HUDEP-2 (cell line): ENCODE results near the gene PHF5A.

Experiments used
- DNase-seq, 76 experiments: peaks; one replicate each; lab custom pipeline; 2025; ENCODE audit not compliant: unreplicated experiment in 76 of 76; lab: John Stamatoyannopoulos, UW

PHF5A gene

DNA sequence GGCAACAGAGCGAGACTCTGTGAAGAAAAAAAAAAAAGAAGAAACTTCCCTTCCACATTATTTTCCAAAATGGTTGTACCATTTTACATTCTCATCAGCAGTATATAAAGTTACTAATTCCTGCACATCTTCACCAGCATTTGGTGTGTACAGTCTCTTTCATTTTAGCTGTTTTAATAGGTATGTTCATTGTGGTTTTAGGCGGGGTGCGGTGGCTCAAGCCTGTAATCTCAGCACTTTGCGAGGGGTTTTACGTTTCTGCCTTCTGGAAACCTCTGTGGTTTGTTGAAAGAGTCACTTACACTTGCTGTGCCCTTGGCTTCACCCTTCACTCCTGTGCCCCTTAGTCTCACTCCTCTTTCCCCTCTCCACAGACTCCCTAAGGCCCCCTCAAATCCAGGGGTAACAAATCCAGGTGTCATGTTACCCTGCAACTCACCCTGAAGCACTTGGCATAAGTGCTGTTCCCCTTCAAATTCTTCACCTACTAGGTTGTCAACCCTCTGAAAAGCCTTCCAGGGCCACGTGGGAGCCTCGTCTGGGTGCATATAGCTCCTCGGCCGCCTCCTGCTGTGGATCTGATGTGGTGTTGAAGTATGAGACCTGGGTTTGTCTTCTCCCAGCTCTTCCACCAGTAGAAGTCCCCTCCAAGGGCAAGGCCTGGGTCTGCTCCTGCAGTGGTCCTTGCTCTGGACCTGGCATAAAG lies 42.7 kb downstream of the PHF5A start:
- DNase-seq, result no peak

GRCh38 chr22:41418717-41419116 lies 49.8 kb downstream of the PHF5A start:
- DNase-seq, result no peak

GRCh38 chr22:41417622-41418390 lies 50.7 kb downstream of the PHF5A start:
- peak in 15 of 76 experiments; percentile 2 to 31 (median 18) for DNase-seq

GRCh38 chr22:41415554-41415953 lies 52.9 kb downstream of the PHF5A start:
- DNase-seq, result no peak

DNA sequence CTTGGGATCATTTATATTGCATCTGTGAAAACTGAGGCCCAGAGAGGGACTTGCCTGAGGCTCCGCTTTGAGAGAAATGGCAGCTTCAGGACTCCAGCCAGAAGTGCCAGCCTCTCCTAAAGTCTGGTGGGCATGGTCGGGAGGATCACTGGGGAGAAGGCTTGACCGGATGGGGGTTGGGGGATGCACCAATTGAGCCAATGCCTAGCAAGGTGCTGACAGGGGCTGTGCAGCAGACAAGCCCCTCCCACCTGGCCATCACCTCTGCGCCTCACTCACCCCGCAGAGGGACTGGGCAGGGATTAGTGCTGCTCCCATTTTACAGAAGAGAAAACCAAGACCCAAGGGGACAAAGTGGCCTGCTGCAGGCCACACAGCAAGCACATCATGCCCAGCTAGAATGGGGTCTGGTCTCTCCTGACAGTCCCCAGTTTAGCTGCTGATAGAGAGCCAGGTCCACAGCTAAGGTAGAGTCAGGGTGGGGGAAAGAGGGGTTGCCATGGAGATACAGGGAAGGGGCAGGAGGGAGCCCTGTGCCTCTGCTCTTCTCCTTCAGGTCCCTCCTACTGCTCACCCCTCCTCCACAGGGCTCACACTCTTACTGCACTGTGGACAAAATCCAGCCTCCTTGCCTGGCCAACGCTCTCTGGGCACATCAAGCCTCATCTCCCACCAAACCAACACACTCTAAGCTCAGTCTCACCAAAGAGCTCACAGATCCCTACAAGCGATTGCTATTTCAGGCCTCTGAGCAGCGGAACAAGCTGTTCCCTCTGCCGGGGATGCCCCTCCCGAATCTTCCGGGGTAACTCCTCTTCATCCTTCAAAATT lies 57.3 kb downstream of the PHF5A start:
- DNase-seq, result peak in 1 of 76 experiments; percentile 3

DNA sequence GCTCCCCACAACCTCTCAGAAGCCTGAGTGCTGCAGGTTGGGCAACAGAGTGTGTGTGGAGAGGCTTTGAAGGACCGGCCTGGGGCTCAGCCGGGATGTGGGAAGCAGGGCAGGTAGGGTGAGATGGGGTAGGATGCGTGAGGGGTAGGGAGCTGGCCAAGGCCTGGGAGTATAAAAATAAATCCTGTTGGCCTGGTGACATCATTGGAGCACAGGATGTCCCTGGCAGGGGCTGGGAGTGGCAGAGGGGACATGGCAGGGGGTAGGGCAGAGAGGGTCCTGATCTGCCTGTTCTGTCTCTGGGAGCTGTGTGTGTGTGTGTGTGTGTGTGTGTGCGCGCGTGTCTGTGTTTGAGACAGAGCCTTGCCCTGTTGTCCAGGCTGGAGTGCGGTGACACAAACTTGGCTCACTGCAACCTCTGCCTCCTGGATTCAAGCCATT lies 58.2 kb downstream of the PHF5A start:
- DNase-seq, result no peak
